ENCODE results near the gene IL3. TPM values are rescaled to one million over a fixed set of nuclear protein-coding genes. Genes with fewer than 3 reads are reported as not detected.
A peak's percentile ranks its signal among the peaks of the same experiment; 100 is the strongest.

The IL3 gene
- total RNA-seq, 1 experiment from 2014 or later, result not detected

- DNase-seq, result no peak
These were observed 9.5 kb upstream of the IL3 start for GRCh38 chr5:132050661-132051552.

DNA sequence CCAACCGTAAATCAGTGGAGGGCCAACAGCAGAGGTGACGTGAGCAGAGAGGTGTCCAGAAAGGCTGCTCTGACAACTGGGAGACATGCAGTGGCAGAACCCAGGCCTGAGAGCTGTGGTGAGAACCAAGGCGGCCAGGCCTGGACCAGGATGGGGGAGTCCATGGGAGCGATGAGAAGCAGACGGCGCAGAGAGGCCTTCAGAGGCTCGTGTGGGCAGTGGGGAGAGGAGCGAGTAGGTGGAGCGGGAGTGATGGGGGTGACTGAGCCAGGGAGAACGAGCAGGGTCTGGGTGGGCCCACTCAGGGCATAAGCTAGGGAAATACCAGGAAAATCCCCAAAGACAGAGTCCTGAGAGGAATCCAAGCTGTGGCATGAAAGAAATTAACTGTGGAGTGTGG lies 7.9 kb upstream of the IL3 start:
- no peaks in the 10 kb centered on the region for H3K36me3 ChIP-seq
- DNase-seq, result no peak
- H3K4me3 ChIP-seq, result no peak overlapping the region
- no peaks in the 10 kb centered on the region for H3K9me3 ChIP-seq
- H3K27me3 ChIP-seq, result no peaks in the 10 kb centered on the region

More at GRCh38 chr5:132050661-132051552, 9.5 kb upstream of the IL3 start:
- no peaks in the 10 kb centered on the region for H3K9me3 ChIP-seq
- H3K36me3 ChIP-seq, result no peaks in the 10 kb centered on the region
- H3K4me3 ChIP-seq, result no peak overlapping the region
- H3K27me3 ChIP-seq, result no peaks in the 10 kb centered on the region

DNA sequence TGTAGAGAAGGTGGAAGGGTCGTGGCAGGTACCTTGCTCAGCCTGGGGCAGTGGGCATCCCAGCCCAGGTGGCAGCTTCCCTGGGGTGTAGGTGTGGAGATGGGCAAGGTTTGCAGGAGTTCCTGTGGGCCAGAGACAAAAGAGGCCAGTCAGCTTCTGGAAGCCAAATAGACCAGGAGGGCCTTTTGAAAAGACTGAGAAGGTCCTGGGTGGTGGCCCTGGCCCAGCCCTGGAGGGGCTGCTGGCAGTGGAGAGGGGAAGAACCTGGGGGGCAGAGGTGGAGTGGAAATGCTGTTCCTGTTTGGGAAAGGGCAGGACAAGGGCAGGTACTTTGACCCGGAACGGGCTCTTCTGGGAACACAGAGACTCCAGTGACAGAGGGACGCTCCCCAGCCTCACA lies 7.0 kb upstream of the IL3 start:
- Histone ChIP-seq H3K4me3 (no peak overlapping the region), H3K9me3 (no peaks in the 10 kb centered on the region), H3K27me3 (no peaks in the 10 kb centered on the region), H3K36me3 (no peaks in the 10 kb centered on the region)
- no peak for DNase-seq

DNA sequence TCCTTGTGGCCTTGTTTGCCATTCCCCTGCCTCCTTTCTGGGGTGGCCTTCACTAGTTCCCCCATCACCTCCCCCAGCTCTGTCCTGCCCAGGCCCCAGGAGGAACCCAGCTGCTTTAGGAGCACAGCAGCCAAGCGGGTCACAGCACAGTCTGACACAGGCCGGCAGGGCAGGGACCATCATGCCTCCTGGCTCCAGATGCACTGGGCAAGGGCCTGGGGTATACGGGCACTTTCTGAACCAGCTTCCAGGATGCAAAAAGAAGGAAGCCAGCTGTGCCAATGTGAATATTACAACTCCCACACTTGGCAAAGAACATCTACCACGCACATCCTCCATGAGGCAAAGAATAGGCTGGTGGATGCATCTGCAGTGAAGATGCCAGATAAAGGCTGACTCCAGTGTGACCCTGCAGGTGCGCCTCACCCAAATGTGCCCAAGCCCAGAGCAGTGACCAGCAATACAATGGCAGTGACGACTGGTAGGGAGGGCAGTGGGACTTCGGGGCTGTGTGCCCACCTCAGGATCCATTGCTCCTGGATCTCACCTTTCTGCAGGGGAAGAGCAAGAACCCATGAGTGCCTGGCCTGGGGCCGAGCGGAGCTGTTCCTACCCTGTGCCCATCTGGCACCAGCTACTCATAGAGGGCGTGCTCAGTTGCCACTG lies 6.3 kb upstream of the IL3 start:
- H3K9me3 ChIP-seq, result no peaks in the 10 kb centered on the region
- no peaks in the 10 kb centered on the region for H3K36me3 ChIP-seq
- DNase-seq, result no peak
- no peaks in the 10 kb centered on the region for H3K27me3 ChIP-seq
- no peak overlapping the region for H3K4me3 ChIP-seq

- Histone ChIP-seq H3K9me3 (no peaks in the 10 kb centered on the region), H3K4me3 (no peak overlapping the region), H3K36me3 (no peaks in the 10 kb centered on the region), H3K27me3 (no peaks in the 10 kb centered on the region)
- DNase-seq, result no peak
These were observed 5.6 kb upstream of the IL3 start for GRCh38 chr5:132054697-132055440.

- no peak for DNase-seq
- no peaks in the 10 kb centered on the region for H3K36me3 ChIP-seq
- H3K4me3 ChIP-seq, result no peak overlapping the region
- H3K9me3 ChIP-seq, result no peaks in the 10 kb centered on the region
- H3K27me3 ChIP-seq, result no peaks in the 10 kb centered on the region
These were observed 5.0 kb upstream of the IL3 start for GRCh38 chr5:132055441-132055807.

GRCh38 chr5:132055808-132056609 lies 4.4 kb upstream of the IL3 start:
- H3K36me3 ChIP-seq, result no peaks in the 10 kb centered on the region
- DNase-seq, result no peak
- H3K27me3 ChIP-seq, result no peaks in the 10 kb centered on the region
- H3K4me3 ChIP-seq, result no peak overlapping the region
- H3K9me3 ChIP-seq, result no peaks in the 10 kb centered on the region

DNA sequence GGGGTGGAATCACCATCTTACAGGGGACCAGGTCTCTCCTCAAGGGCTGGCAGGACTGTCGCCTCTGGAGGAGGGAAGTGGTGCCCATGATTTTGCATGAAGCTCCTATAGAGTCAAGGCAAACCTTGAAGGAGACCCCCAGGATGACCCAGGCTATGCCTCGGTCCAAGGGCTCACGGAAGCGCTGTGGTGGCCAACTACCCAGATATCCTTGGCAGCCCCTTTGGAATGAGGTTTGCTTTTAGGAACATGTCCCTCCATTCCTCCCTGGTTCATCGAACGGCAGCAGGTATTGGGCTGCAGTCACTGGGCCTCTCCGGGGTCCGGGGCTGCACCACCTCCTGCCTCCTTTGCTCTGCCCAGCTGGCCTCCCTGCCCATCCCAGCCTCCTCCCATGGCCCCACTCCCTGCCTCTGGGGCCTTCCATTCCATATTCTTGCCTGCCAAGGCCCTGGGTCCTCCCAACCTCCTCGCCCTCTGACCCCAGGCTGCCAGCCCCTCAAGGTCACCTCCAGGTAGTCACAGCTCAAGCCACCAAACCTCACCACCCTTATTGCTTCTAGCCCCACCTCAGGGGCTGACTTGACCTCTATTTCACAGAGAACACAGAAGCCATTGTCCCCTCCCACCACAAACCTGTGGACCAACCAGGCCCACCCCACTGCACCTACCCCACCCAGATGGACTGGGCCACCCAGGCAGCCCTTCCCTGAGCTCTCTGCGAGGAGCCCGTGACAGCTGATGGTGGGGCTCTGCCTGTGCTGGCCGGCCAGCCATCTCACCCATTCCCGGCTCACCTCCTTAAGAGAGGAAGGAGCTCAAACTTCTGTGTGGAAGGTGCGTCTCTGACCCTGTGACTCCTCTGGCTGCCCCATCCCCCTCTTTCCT lies 3.6 kb upstream of the IL3 start:
- Histone ChIP-seq H3K27me3 (no peaks in the 10 kb centered on the region), H3K36me3 (no peaks in the 10 kb centered on the region), H3K9me3 (no peaks in the 10 kb centered on the region), H3K4me3 (no peak overlapping the region)
- DNase-seq, result no peak

DNA sequence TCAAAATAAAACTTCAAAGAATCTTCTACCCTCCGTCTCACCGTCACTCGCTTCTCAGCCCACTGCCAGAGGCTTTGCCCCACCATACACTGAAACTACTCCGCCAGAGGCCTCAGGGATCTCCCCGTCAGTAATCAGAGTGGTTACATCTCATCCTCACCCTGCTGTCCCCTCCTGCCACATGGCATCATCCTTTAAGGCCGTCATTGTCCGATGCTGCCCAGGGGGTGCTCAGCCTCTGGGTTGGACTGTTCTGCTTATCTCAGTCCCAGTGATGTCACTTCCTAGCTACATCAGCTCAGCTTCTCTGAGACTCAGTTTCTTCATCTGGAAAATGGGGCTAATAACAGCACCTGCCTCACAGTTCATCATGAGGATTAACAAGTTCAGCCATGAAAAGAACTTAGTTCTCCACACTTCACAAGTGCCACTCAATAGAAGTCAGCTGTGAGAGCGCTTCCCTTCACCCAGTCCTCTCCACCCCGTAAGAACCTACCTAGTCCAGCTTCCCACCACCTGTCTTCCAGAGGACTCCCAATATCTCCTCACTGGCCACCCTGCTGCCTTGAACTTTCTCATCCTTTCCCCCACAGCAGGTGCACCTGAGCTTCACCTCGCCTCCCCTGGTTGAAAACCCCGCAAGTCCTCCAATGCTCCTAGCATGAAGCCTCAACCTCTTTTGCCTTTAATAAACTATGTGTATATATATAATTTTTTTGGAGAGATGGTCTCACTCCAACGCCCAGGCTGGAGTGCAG lies 2.8 kb upstream of the IL3 start:
- H3K36me3 ChIP-seq, result no peaks in the 10 kb centered on the region
- no peak for DNase-seq
- no peaks in the 10 kb centered on the region for H3K27me3 ChIP-seq
- no peak overlapping the region for H3K4me3 ChIP-seq
- no peaks in the 10 kb centered on the region for H3K9me3 ChIP-seq

- no peaks in the 10 kb centered on the region for H3K36me3 ChIP-seq
- H3K27me3 ChIP-seq, result no peaks in the 10 kb centered on the region
- H3K4me3 ChIP-seq, result no peak overlapping the region
- DNase-seq, result no peak
- H3K9me3 ChIP-seq, result no peaks in the 10 kb centered on the region
These were observed 1.8 kb upstream of the IL3 start for GRCh38 chr5:132058646-132059042.

DNA sequence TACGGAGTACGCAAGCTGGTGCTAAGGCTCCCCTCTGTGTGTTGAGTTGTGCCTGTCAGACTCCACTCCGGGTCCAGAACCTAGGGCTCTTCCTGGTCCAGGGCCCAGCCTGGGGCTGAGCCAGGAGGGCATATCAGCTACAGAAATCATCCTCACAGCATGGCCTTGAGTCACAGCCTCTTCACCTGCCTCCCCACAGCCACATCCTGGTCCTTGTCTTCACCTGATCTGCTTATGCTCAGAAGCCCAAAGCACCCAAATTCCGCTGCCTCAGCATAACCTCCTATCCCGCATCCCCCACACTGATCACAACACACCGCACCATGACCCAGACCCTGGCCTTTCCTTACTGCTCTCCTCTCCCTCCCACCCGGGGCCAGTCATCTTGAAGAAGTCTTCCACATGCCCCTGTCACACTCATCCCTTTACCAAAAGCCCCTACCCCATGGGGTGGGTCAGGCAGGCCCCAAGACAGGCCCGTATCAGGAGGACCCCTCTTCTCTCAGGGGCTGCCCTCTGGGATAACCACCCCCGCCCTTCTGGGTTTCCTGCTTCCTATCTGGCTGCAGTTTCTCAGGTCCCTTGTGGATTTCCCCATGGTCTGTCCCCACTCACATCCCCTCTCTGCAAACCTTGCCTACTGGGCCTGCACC lies 1.3 kb upstream of the IL3 start:
- Histone ChIP-seq H3K9me3 (no peaks in the 10 kb centered on the region), H3K36me3 (no peaks in the 10 kb centered on the region), H3K4me3 (no peak overlapping the region), H3K27me3 (no peaks in the 10 kb centered on the region)
- no peak for DNase-seq

DNA sequence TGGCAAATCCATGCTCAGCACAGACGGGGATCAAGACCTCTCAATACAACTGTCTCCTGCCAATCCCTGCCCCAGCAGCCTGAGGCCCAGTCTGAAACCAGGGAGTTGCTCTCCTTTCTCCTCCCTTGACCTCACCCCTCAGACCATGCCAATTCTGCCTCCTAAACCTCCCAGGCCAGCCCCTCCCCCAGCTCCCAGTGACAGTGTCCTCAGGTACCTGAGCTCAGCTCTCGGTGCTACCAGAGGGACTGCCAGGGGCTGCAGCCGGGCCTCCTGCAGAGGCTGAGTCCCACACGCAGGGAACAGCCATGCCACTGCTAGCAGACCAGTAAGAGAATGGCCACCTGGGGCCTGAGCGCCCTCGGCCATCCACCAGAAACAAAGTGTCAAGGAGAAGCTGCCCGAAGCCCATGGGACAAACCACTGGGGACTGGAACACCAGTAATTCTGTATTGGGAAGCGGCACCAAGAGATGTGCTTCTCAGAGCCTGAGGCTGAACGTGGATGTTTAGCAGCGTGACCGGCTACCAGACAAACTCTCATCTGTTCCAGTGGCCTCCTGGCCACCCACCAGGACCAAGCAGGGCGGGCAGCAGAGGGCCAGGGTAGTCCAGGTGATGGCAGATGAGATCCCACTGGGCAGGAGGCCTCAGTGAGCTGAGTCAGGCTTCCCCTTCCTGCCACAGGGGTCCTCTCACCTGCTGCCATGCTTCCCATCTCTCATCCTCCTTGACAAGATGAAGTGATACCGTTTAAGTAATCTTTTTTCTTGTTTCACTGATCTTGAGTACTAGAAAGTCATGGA lies 557 bp upstream of the IL3 start:
- H3K9me3 ChIP-seq, result no peaks in the 10 kb centered on the region
- no peaks in the 10 kb centered on the region for H3K36me3 ChIP-seq
- H3K27me3 ChIP-seq, result no peaks in the 10 kb centered on the region
- no peak for DNase-seq
- H3K4me3 ChIP-seq, result no peak overlapping the region

DNA sequence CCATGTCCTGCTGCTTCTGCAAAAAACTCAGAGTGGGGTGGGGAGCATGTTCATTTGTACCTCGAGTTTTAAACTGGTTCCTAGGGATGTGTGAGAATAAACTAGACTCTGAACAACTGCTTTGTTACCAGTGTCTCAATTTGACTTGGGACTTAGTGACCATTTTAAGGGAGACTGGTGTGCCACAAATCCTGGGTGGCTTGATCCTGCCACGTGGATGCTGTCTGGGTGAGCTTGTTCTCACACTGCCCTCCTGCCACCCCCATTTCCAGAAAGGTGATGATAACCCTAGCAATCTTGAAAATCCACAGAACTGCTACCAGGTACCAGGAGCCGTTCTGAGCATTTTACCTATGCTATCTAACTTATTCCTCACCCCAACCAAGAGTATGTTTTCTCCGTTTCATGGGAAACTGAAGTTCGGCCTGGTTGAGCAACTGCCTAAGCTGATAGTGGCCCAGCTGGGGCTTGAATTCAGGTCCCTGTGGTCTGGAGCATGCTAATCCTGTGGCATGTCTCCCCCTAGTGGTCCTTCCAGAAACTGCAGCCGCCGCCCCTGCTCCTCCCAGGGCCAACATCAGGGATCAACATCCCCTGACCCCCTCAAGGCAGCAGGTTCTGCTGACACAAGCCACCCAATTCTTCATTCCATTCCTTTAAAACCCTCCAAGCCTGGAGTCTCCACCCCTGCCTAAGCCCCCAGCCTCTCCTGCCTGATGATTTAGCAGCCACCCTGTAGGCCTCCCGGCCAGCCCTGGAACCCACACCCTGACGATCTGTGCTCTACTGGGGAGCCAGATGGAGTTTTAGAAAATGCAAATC lies 2.8 kb downstream of the IL3 start:
- Histone ChIP-seq H3K9me3 (no peaks in the 10 kb centered on the region), H3K36me3 (no peaks in the 10 kb centered on the region), H3K4me3 (no peak overlapping the region), H3K27me3 (no peaks in the 10 kb centered on the region)
- peak; percentile 67 for DNase-seq
